Transverse colon (tissue), 4 donors: ENCODE results near the gene DCTD. TPM values are rescaled to one million over a fixed set of nuclear protein-coding genes. Genes with fewer than 3 reads are reported as not detected.
"Not testable (repeated sequence)": the region's sequence is repeated elsewhere in the genome, so short reads cannot be mapped to it uniquely, and the experiment has no call there.

Source experiments
- DNase-seq: peaks from one replicate; pipeline ENCODE4 v3.0.0-alpha.2; 2019
- H3K27ac ChIP-seq, 4 donors: fragments of 200-600 bp; sonication (generic); 2 replicates each; pipeline ENCODE4 v1.5.1; 2016 to 2018; ENCODE audit warnings: inconsistent platforms in 4 of 4
- H3K27me3 ChIP-seq: fragments of 200-600 bp; sonication (generic); 2 replicates; pipeline ENCODE4 v1.5.1; 2017; ENCODE audit warnings: inconsistent platforms
- H3K36me3 ChIP-seq, 4 donors: fragments of 200-600 bp; sonication (generic); 2 replicates each; pipeline ENCODE4 v1.5.1; 2017 to 2019; ENCODE audit warnings: inconsistent platforms in 4 of 4
- H3K4me1 ChIP-seq, 4 donors: fragments of 200-600 bp; sonication (generic); 2 replicates each; pipeline ENCODE4 v1.5.1; 2017 to 2020; ENCODE audit warnings: inconsistent platforms in 4 of 4
- H3K4me3 ChIP-seq, 4 donors: fragments of 200-600 bp; sonication (generic); 1 replicate in 1 of 4; 2 replicates in 3 of 4; pipeline versions ENCODE4 v1.5.1 to v1.6.1; 2017 to 2019; ENCODE audit warnings: inconsistent platforms in 4 of 4
- H3K9me3 ChIP-seq, 2 donors: fragments of 200-600 bp; sonication (generic); 2 replicates each; pipeline ENCODE4 v1.5.1; 2017 to 2019; ENCODE audit warnings: inconsistent platforms in 2 of 2
- CTCF ChIP-seq, 5 experiments: fragments of 200-600 bp in 3 of 5; fragments of 450-650 bp in 2 of 5; sonication (generic) in 3 of 5; IDR thresholded peaks; 1 replicate in 2 of 5; 2 replicates in 3 of 5; pipeline ENCODE4 v1.5.1; 2016 to 2017; ENCODE audit warnings: antibody characterized with exemption in 5 of 5, inconsistent platforms in 3 of 5, mild to moderate bottlenecking in 2 of 5, moderate library complexity in 1 of 5
- EP300 ChIP-seq: sonication (generic); formaldehyde crosslinking; IDR thresholded peaks from one replicate; pipeline ENCODE4 v1.6.1; 2017; ENCODE audit warnings: antibody characterized with exemption, low read depth
- POLR2A ChIP-seq: fragments of 450-650 bp; IDR thresholded peaks from one replicate; pipeline ENCODE4 v1.6.1; 2016; ENCODE audit warnings: antibody characterized with exemption, mild to moderate bottlenecking, moderate library complexity
- POLR2AphosphoS5 ChIP-seq, 3 donors: sonication (generic); formaldehyde crosslinking; IDR thresholded peaks; one replicate each; pipeline ENCODE4 v1.6.1; 2016; ENCODE audit warnings: antibody characterized with exemption in 3 of 3
- WGBS, 2 donors: methylation state at CpG; one replicate each; pipeline ENCODE4 v1.1.5; 2018; ENCODE audit warnings: low coverage in 1 of 2; 5-methylcytosine and 5-hydroxymethylcytosine counted together
- in situ Hi-C, 4 donors: fragments of 200-750 bp; cut with MboI; loops; one replicate each; pipeline versions ENCODE4 v1.15.0 to v1.15.1; 2017; ENCODE audit warnings: low sequenced_read_pairs in 3 of 4, low pct_ligation_motif_present in 1 of 4, low pct_unique_long_range_greater_than_20kb in 1 of 4
- intact Hi-C: fragments of 100-400 bp; cut with DNase I; formaldehyde crosslinking; loops from one replicate; pipeline ENCODE4 v1.15.1; 2023; ENCODE audit warnings: low total_unique reads
- total RNA-seq, 4 donors: library from RNA; depleted of rRNA; stranded (reverse); fragments of >200 nt; gene quantifications; one replicate each; pipeline ENCODE4 v1.1.0, GENCODE V29; 2016

Gene DCTD
- total RNA-seq, 4 donors from 2014 or later = 3.4 to 35.9 (median 24.9) TPM

DNA sequence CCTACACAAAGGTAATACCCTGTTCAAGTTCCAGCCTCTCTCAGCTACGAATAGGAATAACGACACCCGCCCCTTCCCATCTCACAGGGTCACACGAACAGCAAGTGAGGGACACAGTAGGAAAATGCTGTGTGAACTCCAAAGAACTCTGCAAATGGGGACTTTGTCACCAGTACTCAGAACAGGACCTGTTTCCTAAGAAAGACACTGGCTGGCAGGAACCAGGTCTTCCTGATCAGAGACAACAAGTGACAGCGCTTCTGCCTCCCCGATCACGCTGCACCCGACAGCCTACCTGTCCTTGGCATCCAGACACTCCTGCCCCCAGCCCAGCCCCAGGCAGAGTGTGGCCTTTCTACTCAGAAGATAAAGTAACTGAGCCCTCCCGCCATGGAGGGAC is 14.2 kb downstream of the DCTD start:
- Histone ChIP-seq H3K4me3 (no peak overlapping the region), H3K9me3 (no peaks in the 10 kb centered on the region), H3K27ac (no peak overlapping the region), H3K4me1 (no peaks in the 10 kb centered on the region), H3K36me3 (peaks cover 0 to 12% (median 0%) of the 10 kb centered on the region in 4 donors), H3K27me3 (no peaks in the 10 kb centered on the region)
- intact Hi-C loops (no loop called here), in situ Hi-C loops (no loop called here)
- 93 to 95% methylated on average over 5 to 9 of the region's 9 CpGs for WGBS, 2 donors
- no peak for TF ChIP-seq POLR2AphosphoS5 (IDR thresholded peaks at IDR 0.05)
- no peak for TF ChIP-seq POLR2A
- TF ChIP-seq CTCF (IDR thresholded peaks at IDR 0.05) = no peak
- no peak for TF ChIP-seq EP300
- DNase-seq = no peak

- 93 to 96% methylated on average over 3 to 9 of the region's 9 CpGs for WGBS, 2 donors
- no peak overlapping the region for H3K4me3 ChIP-seq
- H3K27me3 ChIP-seq = no peaks in the 10 kb centered on the region
- H3K36me3 ChIP-seq = peaks cover 0 to 2% (median 0%) of the 10 kb centered on the region in 4 donors
- in situ Hi-C loops = no loop called here
- TF ChIP-seq EP300 = no peak
- no peak for TF ChIP-seq POLR2AphosphoS5 (IDR thresholded peaks at IDR 0.05)
- no peak for TF ChIP-seq POLR2A
- TF ChIP-seq CTCF (IDR thresholded peaks at IDR 0.05) = no peak
- intact Hi-C loops = no loop called here
- no peak overlapping the region for H3K27ac ChIP-seq
- H3K9me3 ChIP-seq = no peaks in the 10 kb centered on the region
- DNase-seq = no peak
- no peaks in the 10 kb centered on the region for H3K4me1 ChIP-seq
These were observed 15.8 kb downstream of the DCTD start for GRCh38 chr4:182901337-182901736.

GRCh38 chr4:182900021-182900420 is 17.2 kb downstream of the DCTD start:
- H3K4me3 ChIP-seq, H3K9me3 ChIP-seq, H3K27me3 ChIP-seq, intact Hi-C loops, in situ Hi-C loops, DNase-seq, H3K27ac ChIP-seq, H3K36me3 ChIP-seq, H3K4me1 ChIP-seq: not testable (repeated sequence)
- 90 to 100% methylated on average over 1 to 2 of the region's 2 CpGs for WGBS, 2 donors

GRCh38 chr4:182898479-182898799 is 18.7 kb downstream of the DCTD start:
- no peaks in the 10 kb centered on the region for H3K27me3 ChIP-seq
- peaks cover 0 to 3% (median 0%) of the 10 kb centered on the region in 4 donors for H3K4me1 ChIP-seq
- H3K9me3 ChIP-seq = no peaks in the 10 kb centered on the region
- peaks cover 0 to 6% (median 1%) of the 10 kb centered on the region in 4 donors for H3K36me3 ChIP-seq
- intact Hi-C loops = no loop called here
- H3K27ac ChIP-seq = no peak overlapping the region
- no peak for DNase-seq
- in situ Hi-C loops = no loop called here
- H3K4me3 ChIP-seq = no peak overlapping the region
- WGBS, 2 donors = 85 to 91% methylated on average over 5 of the region's 5 CpGs
- no peak for TF ChIP-seq POLR2A
- TF ChIP-seq POLR2AphosphoS5 (IDR thresholded peaks at IDR 0.05) = no peak
- TF ChIP-seq EP300 = no peak
- no peak for TF ChIP-seq CTCF (IDR thresholded peaks at IDR 0.05)
